GM12873 (cell line): ENCODE results near the gene HRH1.

Source experiments
- TF ChIP-seq, protein P1 (sequence below): IDR thresholded peaks from 2 replicates; pipeline ENCODE4 v1.5.1; 2012; ENCODE audit warnings: low read depth, mild to moderate bottlenecking, moderate library complexity, low read length, control low read depth; ENCODE audit not compliant: insufficient read depth; ENCODE audit errors: missing control alignments

The HRH1 gene

DNA sequence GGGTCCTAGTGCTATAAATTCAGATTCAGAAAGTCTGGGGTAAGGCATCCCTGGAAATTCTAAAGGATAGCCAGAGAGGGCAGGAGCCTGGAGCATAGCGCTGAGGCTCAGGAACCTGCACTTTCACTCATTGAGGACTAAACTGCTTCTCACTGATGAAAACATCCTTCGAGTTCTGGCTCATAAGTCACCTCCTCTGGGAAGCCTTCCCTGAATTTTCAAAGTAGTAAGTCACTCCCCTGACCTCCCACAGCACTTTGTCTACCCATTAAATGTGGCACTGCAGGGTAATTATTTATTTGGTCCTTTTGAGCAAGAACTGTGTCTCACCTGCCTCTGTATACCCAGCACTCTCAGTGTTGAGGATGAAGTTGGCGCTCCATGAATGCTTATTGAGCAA is 30.9 kb downstream of the HRH1 start:
- TF ChIP-seq, protein P1, sequence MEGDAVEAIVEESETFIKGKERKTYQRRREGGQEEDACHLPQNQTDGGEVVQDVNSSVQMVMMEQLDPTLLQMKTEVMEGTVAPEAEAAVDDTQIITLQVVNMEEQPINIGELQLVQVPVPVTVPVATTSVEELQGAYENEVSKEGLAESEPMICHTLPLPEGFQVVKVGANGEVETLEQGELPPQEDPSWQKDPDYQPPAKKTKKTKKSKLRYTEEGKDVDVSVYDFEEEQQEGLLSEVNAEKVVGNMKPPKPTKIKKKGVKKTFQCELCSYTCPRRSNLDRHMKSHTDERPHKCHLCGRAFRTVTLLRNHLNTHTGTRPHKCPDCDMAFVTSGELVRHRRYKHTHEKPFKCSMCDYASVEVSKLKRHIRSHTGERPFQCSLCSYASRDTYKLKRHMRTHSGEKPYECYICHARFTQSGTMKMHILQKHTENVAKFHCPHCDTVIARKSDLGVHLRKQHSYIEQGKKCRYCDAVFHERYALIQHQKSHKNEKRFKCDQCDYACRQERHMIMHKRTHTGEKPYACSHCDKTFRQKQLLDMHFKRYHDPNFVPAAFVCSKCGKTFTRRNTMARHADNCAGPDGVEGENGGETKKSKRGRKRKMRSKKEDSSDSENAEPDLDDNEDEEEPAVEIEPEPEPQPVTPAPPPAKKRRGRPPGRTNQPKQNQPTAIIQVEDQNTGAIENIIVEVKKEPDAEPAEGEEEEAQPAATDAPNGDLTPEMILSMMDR, result no peak

DNA sequence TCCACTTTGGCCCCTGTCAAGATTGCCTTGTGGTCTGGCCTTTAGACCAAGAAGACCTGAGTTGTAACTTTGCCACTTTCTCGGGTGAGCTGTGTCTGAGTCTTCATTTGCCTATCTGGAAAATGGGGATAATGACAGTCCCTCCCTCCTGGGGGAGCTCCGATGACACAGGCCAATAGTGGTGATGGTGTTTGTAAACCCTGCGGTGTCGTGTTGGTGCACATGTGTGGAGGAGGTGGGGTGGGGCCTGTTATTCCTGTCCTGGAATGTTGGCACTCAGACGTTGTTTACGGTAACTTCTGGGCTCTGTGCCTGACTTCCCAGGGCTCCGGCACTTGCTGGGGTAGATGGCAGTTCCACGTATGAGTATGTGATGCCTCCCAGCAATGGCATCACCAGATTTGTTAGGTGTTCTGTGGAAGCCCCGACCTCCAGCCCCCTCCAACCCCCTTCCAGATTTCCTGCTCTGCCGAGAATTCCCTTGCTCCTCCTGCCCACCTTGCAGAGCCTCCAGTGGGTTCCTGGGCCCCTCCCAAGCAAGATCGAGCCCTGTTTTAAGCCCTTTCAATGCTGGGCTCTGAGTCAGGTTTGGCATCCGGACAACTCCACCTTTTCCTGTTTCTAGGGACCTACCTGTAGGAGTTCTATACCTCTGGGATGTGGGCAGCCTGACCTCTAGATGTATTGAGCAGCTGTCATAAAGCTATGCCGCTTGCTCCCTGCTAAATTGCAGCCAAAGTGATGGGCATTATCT is 31.4 kb downstream of the HRH1 start:
- TF ChIP-seq, protein P1, result no peak

DNA sequence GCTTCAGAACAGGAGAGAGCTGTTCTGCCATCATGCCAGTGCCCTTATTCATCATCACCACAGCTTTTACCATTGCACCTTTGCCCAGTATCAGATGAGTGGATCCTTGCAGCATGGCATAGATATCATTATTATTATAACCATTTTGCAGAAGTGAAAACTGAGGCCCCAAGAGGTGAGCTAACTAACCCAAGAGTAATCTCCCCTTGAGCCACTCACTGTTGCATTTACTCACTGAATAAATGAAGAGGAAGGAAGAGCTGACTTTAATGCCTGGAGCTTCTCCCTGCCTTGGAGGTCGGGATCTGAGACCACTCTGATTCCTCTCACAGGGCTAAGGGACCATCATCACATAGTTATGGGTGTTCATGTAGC is 32.0 kb downstream of the HRH1 start:
- TF ChIP-seq, protein P1, result no peak

DNA sequence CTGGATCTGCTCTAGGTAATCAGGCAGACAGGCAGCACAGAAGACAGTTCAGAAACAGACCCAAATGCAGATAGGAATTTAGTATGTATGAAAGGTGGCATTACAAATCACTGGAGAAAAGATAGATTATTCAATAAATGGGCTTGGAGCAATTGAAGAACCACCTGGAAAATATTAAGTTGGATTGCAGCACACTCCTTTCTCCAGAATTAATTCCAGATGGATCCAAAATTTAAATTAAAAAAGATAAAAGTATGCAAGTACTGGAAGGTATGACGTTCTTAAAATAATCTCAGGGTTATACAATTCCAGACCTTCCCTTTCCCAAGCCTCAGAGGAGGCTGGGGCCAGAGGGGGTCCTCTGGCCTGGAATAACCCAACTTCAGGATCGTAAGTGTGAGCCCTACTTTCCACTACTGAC is 32.5 kb downstream of the HRH1 start:
- TF ChIP-seq, protein P1, result no peak

DNA sequence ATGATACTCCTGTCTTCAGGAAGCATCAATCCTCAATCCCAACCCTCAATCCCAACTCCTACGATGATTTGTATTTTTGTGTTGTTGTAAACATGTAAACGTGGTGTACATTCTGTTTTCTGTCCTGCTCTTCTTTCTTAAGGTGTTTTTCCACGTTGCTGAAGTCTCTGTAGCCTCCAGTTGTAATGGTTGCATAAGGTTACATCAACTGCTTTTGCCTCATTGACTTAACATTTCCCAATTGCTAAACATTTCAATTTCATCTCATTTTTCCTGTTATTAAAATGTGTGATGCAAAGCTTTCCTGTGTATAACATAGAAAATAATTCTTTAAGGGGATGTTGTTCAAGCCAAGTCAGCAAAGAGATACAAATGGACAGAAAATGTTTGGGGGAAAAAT is 33.4 kb downstream of the HRH1 start:
- TF ChIP-seq, protein P1, result no peak

DNA sequence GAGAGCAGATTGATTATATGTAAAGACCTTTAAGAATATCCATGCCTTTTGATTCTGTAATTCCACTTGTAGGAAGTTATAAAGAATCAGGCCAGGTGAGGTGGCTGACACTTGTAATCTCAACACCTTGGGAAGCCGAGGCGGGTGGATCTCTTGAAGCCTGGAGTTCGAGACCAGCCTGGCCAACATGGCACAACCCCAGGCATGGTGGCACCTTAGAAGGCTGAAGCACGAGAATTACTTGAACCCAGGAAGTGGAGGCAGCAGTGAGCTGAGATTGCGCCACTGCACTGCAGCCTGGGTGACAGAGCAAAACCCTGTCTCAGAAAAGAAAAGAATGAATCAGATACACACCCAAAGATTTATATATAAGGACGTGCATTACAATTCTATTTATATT is 33.9 kb downstream of the HRH1 start:
- TF ChIP-seq, protein P1, result no peak

DNA sequence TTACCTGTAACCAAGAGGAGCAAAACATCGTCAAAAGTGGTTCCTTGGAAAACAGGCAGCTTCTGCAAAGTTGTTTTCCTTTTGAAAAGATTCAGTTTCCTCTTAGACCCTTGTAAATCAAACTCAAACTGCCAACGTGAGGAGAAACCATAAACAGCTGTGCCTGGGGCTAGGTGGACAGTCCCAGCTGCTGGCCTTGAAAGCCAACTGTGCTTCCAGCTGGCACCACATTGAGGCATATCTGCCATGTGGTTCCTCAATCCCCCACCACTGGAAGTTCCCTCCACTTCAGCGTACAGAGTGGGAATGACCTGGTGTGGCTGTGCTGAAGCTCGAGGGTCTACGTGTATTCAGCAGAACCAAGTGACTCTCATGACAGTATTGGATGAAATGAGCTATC is 40.9 kb downstream of the HRH1 start:
- TF ChIP-seq, protein P1, result no peak
